Ectodermal cell (in vitro differentiated cells): Measurements from ENCODE around the gene PTPRN2.

ENCODE experiments used
- H3K27ac ChIP-seq: 2 replicates; pipeline ENCODE4 v1.7.0; 2013; ENCODE audit warnings: mild to moderate bottlenecking, low read depth, low read length; ENCODE audit not compliant: insufficient read depth, poor library complexity, severe bottlenecking
- H3K27me3 ChIP-seq: 2 replicates; pipeline ENCODE4 v1.7.0; 2013; ENCODE audit warnings: mild to moderate bottlenecking, low read length; ENCODE audit not compliant: insufficient read depth, control insufficient read depth, poor library complexity, severe bottlenecking
- H3K36me3 ChIP-seq: one replicate; pipeline ENCODE4 v1.7.0; 2013; ENCODE audit warnings: low read length; ENCODE audit not compliant: control insufficient read depth, insufficient read depth
- H3K4me1 ChIP-seq: one replicate; pipeline ENCODE4 v1.7.0; 2013; ENCODE audit warnings: low read length; ENCODE audit not compliant: control insufficient read depth, insufficient read depth
- H3K4me3 ChIP-seq: 2 replicates; pipeline ENCODE4 v1.7.0; 2013; ENCODE audit warnings: low read depth, low read length, control low read depth; ENCODE audit not compliant: insufficient read depth
- H3K9me3 ChIP-seq: 2 replicates; pipeline ENCODE4 v1.7.0; 2013; ENCODE audit warnings: mild to moderate bottlenecking, low read length, moderate library complexity; ENCODE audit not compliant: control insufficient read depth
- WGBS, 2 experiments: methylation state at CpG; one replicate each; pipeline ENCODE4 v1.1.7; 2013; ENCODE audit warnings: missing lambda C conversion rate in 2 of 2; 5-methylcytosine and 5-hydroxymethylcytosine counted together

PTPRN2 gene

GRCh38 chr7:158284617-158285382 lies 302.8 kb downstream of the PTPRN2 start:
- H3K9me3 ChIP-seq, result peaks cover 31% of the 10 kb centered on the region
- H3K27me3 ChIP-seq, result no peaks in the 10 kb centered on the region
- no peaks in the 10 kb centered on the region for H3K36me3 ChIP-seq
- no peak overlapping the region for H3K4me3 ChIP-seq
- WGBS, 2 experiments, result 76 to 77% methylated on average over 18 of the region's 18 CpGs
- H3K4me1 ChIP-seq, result no peaks in the 10 kb centered on the region
- H3K27ac ChIP-seq, result no peak overlapping the region

DNA sequence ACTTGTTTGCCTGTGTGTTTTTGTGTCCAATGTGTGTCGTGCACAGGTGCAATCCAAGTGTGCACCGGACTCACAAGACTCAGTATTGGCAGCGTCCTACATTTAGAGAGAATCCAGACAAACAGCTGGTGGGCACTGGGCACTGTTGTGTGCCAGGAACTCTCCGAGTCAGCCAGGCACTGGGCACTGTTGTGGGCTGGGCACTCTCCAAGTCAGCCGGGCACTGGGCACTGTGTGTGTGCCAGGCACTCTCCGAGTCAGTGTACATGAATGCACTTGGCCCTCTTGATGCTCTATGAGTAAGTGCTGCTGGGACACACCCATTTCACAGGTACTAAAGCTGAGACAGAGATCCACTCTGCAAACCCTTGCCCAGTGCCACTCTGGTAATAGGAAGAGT lies 303.5 kb downstream of the PTPRN2 start:
- no peaks in the 10 kb centered on the region for H3K36me3 ChIP-seq
- no peaks in the 10 kb centered on the region for H3K4me1 ChIP-seq
- H3K27ac ChIP-seq, result no peak overlapping the region
- 79 to 83% methylated on average over 6 of the region's 6 CpGs for WGBS, 2 experiments
- no peak overlapping the region for H3K4me3 ChIP-seq
- H3K27me3 ChIP-seq, result no peaks in the 10 kb centered on the region
- peaks cover 28% of the 10 kb centered on the region for H3K9me3 ChIP-seq

GRCh38 chr7:158283016-158283974 lies 304.3 kb downstream of the PTPRN2 start:
- Histone ChIP-seq H3K36me3 (no peaks in the 10 kb centered on the region), H3K27me3 (no peaks in the 10 kb centered on the region), H3K4me3 (no peak overlapping the region), H3K4me1 (no peaks in the 10 kb centered on the region), H3K9me3 (peaks cover 34% of the 10 kb centered on the region), H3K27ac (no peak overlapping the region)
- 84% methylated on average over 32 of the region's 32 CpGs for WGBS, 2 experiments

GRCh38 chr7:158282461-158283001 lies 305.1 kb downstream of the PTPRN2 start:
- H3K27me3 ChIP-seq, result no peaks in the 10 kb centered on the region
- H3K27ac ChIP-seq, result no peak overlapping the region
- no peaks in the 10 kb centered on the region for H3K36me3 ChIP-seq
- 86% methylated on average over 24 of the region's 24 CpGs for WGBS, 2 experiments
- H3K4me3 ChIP-seq, result no peak overlapping the region
- peaks cover 34% of the 10 kb centered on the region for H3K9me3 ChIP-seq
- H3K4me1 ChIP-seq, result no peaks in the 10 kb centered on the region

DNA sequence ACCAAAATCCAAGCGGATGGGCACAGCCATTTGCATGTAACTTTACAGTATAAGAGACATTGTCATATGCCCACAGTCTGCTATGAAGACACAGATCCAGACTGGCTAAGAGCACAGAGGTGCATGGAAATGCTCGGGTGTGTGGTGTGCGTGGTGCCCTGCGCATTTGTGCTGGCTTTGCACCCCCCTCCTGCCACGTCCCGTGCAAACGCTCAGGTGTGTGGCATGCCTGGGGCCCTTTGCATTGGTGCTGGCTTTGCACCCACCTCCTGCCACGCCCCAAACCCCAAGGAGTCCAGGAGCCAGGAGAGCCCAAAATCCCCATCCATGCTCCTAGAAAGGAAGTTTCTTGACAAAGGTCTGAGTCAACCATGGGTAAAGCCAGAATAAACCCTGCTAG lies 306.2 kb downstream of the PTPRN2 start:
- WGBS, 2 experiments, result 69 to 72% methylated on average over 8 of the region's 8 CpGs
- H3K27me3 ChIP-seq, result no peaks in the 10 kb centered on the region
- H3K27ac ChIP-seq, result no peak overlapping the region
- H3K9me3 ChIP-seq, result peaks cover 27% of the 10 kb centered on the region
- H3K4me3 ChIP-seq, result no peak overlapping the region
- no peaks in the 10 kb centered on the region for H3K36me3 ChIP-seq
- no peaks in the 10 kb centered on the region for H3K4me1 ChIP-seq

DNA sequence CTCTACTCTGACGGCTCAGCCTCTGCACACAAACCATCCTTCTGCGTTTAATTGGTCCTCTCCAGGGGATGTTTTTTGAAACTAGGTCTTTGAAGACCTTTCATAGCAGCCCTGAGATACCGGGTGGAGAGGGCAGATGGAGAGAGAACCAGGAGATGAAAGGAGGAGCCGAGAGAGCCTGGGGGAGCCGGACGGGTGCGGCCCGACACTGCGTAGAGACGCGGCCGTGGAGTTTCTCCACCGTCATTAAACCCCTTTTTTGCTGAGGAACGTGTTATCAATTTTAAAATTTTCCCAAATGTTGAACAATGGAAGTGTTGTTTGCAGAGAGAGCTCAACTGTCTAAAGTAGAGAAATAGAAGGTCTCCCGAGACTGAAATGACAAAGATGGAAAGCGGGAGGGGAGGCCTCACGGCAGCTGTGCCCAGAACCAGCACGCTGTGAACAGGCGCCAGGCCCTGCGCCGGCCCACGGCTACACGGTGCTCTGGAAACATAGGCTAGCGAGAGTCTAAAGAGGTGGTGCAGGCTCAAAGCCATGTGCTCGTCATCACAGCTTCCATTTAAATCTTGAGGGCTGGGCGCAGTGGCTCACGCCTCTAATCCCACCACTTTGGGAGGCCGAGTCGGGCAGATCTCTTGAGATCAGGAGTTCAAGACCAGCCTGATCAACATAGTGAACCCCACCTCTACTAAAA lies 307.0 kb downstream of the PTPRN2 start:
- Histone ChIP-seq H3K27me3 (no peaks in the 10 kb centered on the region), H3K4me3 (no peak overlapping the region), H3K4me1 (no peaks in the 10 kb centered on the region), H3K27ac (no peak overlapping the region), H3K36me3 (no peaks in the 10 kb centered on the region), H3K9me3 (peaks cover 24% of the 10 kb centered on the region)
- 91% methylated on average over 29 of the region's 29 CpGs for WGBS, 2 experiments

DNA sequence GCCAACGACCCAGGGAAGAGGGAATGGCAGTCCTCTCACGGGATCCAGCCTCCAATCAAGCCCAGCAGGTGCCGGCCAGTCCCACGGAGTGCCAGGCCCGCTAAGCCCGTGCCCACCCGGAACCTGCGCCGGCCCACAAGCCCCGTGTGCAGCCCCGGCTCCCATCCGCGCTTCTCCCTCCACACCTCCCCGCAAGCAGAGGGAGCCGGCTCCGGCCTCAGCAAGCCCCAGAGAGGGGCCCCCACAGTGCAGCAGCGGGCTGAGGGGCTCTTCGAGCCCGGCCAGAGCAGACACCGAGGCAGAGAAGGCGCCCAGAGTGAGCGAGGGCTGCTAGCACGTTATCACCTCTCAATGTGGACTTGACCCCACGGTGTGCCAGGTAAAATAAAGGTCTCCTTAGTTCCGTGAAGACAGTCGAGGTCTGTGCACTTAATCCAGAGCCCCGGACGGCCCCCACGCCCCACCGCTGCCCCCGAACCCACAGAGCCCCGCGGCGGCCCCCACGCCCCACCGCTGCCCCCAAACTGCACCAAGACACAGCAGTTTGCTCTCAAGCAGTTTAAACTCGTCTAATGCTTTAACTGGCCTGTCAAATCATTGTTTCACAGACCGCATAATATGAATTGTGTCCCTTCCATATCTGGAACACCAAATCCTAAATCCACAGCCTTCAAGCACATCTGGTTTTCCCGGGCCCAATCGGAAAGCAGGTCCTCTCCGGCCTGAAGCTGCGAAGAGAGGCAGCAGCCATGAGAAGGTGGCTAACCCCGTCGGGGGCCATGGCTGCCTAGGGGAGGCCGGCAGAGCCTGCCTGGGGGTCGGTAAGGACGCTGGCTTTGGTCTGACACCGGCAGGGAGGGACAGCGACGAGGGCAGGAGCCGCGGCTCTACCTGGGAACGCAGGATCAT lies 307.8 kb downstream of the PTPRN2 start:
- Histone ChIP-seq H3K9me3 (peaks cover 17% of the 10 kb centered on the region), H3K36me3 (no peaks in the 10 kb centered on the region), H3K27ac (no peak overlapping the region), H3K4me3 (no peak overlapping the region), H3K27me3 (no peaks in the 10 kb centered on the region), H3K4me1 (no peaks in the 10 kb centered on the region)
- 77 to 80% methylated on average over 53 of the region's 53 CpGs for WGBS, 2 experiments

DNA sequence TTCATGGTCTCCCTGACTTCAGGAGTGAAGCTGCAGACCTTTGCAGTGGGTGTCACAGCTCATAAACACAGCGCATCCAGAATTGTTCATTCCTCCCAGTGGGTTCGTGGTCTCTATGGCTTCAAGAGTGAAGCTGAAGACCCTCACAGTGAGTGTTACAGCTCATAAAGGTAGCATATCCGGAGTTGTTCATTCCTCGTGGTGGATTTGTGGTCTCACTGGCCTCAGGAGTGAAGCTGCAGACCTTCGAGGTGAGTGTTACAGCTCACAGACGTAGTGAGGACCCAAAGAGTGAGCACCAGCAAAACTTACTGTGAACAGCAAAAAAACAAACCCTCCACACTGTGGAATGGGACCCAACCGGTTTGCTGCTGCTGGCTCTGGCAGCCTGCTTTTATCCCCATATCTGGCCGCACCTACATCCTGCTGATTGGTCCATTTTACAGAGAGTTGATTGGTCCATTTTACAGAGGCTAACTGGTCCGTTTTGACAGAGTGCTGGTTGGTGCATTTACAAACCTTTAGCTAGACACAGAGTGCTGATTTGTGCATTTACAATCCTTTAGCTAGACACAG lies 308.8 kb downstream of the PTPRN2 start:
- no peaks in the 10 kb centered on the region for H3K27me3 ChIP-seq
- 68 to 69% methylated on average over 9 of the region's 9 CpGs for WGBS, 2 experiments
- H3K27ac ChIP-seq, result no peak overlapping the region
- H3K36me3 ChIP-seq, result no peaks in the 10 kb centered on the region
- H3K4me1 ChIP-seq, result no peaks in the 10 kb centered on the region
- H3K4me3 ChIP-seq, result no peak overlapping the region
- peaks cover 9% of the 10 kb centered on the region for H3K9me3 ChIP-seq
